SK-N-SH treated with all-trans-retinoic acid at 6 μM for 48 hours (cell line): ENCODE results near the gene PAM16.

Experiments
- ARNTL ChIP-seq: fragments of 450-650 bp; formaldehyde crosslinking; IDR thresholded peaks from 2 replicates; pipeline ENCODE4 v1.5.0; 2020; ENCODE audit warnings: low read depth, mild to moderate bottlenecking, moderate library complexity, borderline replicate concordance
- ESRRG ChIP-seq: fragments of 250-450 bp; sonication (Bioruptor Pico); IDR thresholded peaks from 2 replicates; pipeline ENCODE4 v1.6.1; 2021; ENCODE audit warnings: mild to moderate bottlenecking
- GLIS3 ChIP-seq: fragments of 250-450 bp; sonication (Bioruptor Pico); IDR thresholded peaks from 2 replicates; pipeline ENCODE4 v1.5.0; 2020; ENCODE audit warnings: mild to moderate bottlenecking, moderate library complexity
- ISL1 ChIP-seq: fragments of 250-450 bp; sonication (Bioruptor Pico); IDR thresholded peaks from 2 replicates; pipeline ENCODE4 v2.1.2; 2022; ENCODE audit warnings: mild to moderate bottlenecking, moderate library complexity
- PATZ1 ChIP-seq: fragments of 250-450 bp; sonication (Bioruptor Pico); IDR thresholded peaks from 2 replicates; pipeline ENCODE4 v1.8.0; 2020; ENCODE audit warnings: mild to moderate bottlenecking, moderate library complexity, borderline replicate concordance
- PPARA ChIP-seq: fragments of 250-450 bp; sonication (Bioruptor Pico); IDR thresholded peaks from 2 replicates; pipeline ENCODE4 v1.5.0; 2020; ENCODE audit warnings: mild to moderate bottlenecking, borderline replicate concordance
- RARB ChIP-seq: fragments of 250-450 bp; sonication (Bioruptor Pico); IDR thresholded peaks from 2 replicates; pipeline ENCODE4 v1.8.0; 2021; ENCODE audit warnings: mild to moderate bottlenecking, moderate library complexity
- SNAI2 ChIP-seq: fragments of 250-450 bp; sonication (Bioruptor Pico); IDR thresholded peaks from 2 replicates; pipeline ENCODE4 v1.5.0; 2020; ENCODE audit warnings: mild to moderate bottlenecking, moderate library complexity
- ZFP3 ChIP-seq: fragments of 250-450 bp; sonication (Bioruptor Pico); IDR thresholded peaks from 2 replicates; pipeline ENCODE4 v1.5.0; 2020; ENCODE audit warnings: mild to moderate bottlenecking, moderate library complexity
- ZNF70 ChIP-seq: fragments of 450-650 bp; formaldehyde crosslinking; IDR thresholded peaks from 2 replicates; pipeline ENCODE4 v1.5.0; 2020; ENCODE audit warnings: mild to moderate bottlenecking, moderate library complexity

DNA sequence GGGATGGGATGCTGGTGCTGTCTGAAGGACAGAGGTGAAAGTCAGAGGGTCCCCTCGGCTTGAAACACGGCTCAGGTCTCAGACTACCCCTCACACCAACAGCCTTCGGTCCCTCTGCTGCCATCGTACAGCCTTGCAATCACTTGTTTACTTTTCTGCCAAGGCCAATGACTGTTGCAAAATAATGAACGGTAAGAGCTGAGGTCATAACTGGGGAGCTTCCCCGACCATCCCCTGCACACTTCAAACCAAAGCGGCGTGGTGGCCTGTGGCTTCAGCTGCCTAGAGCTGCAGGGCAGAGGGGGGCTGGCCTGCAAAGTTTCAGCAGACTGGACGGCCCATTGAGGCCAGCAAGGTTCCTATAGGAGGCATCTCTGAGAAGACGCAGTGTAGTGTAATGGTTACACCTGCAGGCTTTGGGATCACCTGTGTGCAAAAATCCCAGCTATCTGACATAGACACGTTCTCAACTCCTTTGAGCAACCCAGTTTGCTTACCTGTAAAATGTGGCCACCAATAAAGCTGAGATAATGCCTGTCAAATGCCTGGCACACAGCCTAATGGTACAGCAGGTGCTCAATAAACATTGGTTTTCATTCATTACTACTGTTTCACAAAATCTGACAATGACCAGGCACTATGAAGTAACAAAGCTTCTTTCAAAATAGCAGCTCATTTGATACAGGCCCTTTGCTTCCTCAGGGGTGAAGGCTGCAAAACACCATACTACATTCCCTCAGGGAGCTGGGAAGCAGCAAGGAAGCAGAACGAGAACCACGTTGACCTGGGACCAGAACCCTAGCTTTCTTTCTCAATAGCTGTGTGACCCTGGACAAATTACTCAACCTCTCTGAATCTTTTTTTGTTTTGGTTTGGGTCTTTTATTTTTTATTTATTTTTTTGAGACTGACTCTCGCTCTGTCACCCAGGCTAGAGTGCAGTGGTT is 5.0 kb downstream of the PAM16 start:
- TF ChIP-seq ZFP3 (CRISPR knock-in tag) (no peak), ARNTL (CRISPR knock-in tag) (no peak), SNAI2 (CRISPR knock-in tag) (no peak), GLIS3 (CRISPR knock-in tag) (no peak), RARB (CRISPR knock-in tag) (no peak), ISL1 (no peak), PATZ1 (CRISPR knock-in tag) (no peak), ZNF70 (CRISPR knock-in tag) (no peak), PPARA (CRISPR knock-in tag) (no peak), ESRRG (CRISPR knock-in tag) (no peak)
